Activated T-cell treated with anti-CD3 and anti-CD28 coated beads, Interleukin-2, amount 50 U/mL, for 48 hours (primary cell): ENCODE data around the gene CCS.
A peak's percentile ranks its signal among the peaks of the same experiment; 100 is the strongest.
"Not testable (repeated sequence)": the region's sequence is repeated elsewhere in the genome, so short reads cannot be mapped to it uniquely, and the experiment has no call there.

ENCODE experiments used
- DNase-seq, 2 experiments: peaks; one replicate each; pipeline ENCODE4 v3.0.0-alpha.2; 2020

Gene CCS

DNA sequence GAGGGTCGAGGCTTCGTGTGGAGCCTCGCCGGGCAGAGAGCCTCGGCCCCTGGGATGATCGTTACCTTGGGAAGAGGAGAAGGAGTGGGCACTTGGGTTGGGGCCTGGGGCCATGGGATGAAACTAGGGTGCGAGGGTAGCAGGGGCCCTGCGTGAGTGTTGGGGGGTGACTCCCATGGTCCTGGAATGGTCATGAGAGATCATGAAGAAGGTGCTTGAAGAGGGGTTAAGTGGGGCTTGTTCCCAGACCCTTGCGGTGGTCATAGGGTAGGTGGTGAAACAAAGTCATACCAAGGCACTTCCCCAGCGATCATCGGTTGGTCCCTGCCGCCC lies 284 bp downstream of the CCS start:
- no peak for DNase-seq

DNA sequence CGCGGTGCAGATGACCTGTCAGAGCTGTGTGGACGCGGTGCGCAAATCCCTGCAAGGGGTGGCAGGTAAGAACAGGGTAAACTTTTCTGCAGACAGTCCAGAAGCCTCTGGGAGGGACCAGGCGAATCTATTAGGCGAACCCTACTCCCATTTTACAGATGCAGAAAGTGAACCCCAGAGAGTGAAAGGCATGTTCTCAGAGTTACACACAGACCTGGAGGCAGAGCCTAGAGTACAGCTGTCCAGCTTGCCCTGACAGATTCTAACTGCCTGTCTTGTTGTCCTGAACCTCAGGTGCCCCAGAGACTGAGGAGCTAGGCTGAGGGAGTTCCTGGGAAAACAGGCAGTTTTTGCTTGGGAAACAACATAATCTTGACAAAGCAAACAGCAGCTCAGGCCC lies 665 bp downstream of the CCS start:
- no peak for DNase-seq

DNA sequence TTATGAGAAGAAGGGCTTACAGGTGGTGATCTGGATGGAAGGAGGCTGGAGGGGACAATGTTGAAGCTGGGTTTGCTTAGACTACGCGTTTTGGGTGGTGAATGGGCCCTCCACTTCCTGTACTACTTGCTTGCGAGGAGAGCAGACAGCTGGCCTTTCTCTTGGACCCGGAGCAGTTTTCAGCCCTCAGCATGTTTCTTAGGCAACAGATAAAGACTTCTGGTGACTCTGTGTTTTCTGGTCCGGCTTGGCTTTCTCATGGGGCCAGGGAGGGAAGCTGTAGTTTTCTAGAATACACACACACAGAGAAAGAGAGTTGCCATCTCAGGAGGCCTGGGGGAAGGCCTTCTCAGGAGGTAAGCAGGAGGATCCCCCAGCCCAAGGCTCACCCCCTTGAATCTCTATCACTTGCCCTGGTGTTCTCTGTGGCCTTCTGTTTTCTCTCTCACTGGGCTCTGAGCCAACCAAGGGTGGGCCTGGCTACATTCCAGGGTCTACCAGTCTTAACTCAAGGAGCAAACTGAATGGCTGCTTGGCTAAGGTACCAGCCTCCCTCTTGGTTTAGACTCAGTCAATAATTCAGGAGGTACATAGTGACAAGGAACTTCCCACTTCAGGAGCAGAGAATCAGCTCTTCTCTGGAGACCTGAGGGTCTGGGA lies 2.4 kb downstream of the CCS start:
- no peak for DNase-seq

DNA sequence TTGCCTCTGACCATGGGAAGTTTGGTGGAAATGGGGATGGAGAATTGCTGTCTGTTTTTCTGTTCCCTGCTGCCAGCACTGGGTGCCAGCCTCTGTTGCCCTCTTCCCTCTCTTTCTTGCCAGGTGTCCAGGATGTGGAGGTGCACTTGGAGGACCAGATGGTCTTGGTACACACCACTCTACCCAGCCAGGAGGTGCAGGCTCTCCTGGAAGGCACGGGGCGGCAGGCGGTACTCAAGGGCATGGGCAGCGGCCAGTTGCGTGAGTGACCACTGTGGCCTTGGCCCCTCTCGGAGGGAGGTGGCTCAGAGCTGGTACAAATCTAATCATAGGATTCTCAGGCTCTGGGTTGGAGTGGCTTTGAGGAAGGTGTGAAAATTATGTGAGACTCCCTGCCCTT lies 6.0 kb downstream of the CCS start:
- DNase-seq: no peak

DNA sequence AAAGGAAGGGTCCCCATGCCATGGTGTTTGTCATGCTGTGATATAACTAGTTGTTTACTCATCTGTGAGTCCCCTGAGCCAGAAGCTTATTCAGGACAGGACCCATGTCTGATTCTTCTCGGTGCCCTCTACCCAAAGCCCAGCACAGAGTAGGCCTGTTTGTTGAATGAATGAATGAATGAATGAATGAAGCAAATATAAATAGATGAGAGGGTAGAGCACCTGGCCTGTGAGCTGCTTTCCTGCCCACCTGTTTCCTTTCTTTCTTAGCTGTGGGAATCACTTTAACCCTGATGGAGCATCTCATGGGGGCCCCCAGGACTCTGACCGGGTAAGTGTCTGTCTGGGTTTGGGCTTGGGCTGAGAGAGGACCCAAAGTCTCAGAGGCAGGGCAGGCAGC lies 7.2 kb downstream of the CCS start:
- DNase-seq: no peak

DNA sequence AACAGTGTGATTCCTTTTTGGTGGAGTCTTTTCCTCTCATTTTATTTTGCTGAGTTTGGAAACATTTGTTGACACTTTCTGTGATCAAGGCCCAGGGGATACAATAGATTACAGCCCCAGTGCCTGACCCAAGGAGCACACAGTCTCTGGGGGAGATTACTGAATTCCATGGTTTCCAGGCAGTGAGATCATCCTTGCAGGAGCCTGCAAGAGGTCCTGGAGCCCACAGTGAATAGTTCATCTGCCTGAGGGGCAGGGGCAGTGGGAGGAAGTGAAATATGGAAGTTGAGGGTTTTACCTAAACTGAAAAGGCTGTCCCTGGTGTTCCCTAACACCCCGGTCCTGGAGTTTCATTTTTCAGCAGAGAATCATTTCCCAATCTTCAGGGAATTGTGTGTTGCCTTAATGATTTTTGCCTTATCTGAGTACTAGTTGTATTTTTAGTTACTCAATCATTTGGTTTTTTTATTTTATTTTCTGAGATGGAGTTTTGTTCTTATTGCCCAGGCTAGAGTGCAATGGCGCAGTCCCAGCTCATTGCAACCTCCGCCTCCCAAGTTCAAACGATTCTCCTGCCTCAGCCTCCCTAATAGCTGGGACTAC lies 7.7 kb downstream of the CCS start:
- DNase-seq: no peak

DNA sequence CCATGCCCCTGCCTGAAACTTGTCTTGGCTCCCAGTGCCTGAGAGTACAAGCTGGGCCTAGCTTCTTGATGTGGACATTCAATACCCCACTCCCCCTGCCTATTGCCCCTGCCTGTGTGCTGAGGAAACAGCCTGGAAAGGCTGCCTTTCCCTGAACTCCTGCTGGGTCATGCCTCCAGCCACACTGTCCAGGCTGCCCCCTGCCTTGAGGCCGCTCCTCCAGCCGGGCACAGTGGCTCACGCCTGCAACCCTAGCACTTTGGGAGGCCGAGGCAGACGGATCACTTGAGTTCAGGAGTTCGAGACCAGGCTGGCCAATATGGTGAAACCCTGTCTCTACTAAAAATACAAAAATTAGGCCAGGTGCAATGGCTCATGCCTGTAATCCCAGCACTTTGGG lies 10.1 kb downstream of the CCS start:
- DNase-seq: no peak

DNA sequence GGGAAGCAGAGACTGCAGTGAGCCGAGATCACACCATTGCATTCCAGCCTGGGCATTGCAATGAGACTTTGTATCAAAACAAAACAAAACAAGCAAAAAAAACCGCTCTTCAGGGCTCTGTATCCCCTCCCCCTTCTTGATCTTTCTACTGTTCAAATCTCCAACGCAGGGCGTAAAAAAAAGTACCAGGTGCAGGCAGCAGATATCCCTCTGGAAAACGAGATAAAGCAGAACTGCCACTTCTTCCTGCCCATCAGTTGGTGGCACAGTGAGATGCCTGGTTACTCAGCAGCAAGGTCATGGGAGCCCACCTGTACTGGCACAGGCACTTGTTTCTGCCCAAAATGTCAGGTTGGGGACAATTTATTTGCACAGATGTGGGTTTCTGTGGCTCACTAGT lies 11.2 kb downstream of the CCS start:
- no peak for DNase-seq

DNA sequence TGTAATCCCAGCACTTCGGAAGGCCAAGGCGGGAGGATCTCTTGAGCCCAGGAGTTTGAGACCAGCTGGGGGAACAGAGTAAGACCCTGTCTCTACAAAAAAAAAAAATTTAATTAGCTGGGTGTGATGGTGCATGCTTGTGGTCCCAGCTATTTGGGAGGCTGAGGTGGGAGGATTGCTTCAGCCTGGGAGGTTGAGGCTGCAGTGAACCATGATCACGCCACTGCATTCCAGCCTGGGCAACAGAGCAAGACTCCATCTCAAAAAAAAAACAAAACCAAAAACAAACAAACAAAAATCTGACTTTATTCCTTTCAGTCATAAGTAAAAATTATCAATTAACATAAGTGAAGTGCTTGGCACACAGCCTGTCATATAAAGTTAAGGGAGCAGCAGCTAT lies 13.6 kb downstream of the CCS start:
- not testable (repeated sequence) for DNase-seq

DNA sequence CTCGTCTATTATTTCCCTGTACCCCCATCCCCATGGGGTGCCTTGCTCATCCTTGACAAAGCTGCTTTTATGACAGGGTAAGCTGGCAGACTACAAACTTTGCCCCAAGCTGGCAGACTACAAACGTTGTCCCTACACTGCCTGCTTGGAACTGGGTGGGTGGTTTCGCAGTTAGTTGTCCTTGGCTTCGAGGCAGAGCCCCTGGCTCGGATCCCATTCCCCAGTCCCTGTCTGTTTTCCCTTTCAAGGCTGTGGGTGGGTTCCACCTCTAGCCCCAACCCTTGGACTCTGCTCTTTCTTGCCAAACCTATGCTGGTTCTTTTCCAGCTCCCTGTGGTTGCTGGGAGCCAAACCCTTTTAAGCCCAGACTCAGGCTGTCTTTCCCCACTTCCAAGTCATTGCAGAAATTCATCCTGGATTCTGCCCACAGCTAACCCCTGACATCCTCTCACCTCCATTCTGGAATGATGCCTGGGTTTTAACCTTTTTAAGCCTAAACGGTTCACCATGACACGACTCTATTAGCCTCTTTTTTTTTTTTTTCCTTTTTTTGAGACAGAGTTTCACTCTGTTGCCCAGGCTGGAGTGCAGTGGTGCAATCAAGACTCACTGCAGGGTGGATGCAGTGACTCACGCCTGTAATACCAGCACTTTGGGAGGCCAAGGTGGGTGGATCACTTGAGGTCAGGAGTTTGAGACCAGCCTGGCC lies 14.3 kb downstream of the CCS start:
- DNase-seq: no peak

DNA sequence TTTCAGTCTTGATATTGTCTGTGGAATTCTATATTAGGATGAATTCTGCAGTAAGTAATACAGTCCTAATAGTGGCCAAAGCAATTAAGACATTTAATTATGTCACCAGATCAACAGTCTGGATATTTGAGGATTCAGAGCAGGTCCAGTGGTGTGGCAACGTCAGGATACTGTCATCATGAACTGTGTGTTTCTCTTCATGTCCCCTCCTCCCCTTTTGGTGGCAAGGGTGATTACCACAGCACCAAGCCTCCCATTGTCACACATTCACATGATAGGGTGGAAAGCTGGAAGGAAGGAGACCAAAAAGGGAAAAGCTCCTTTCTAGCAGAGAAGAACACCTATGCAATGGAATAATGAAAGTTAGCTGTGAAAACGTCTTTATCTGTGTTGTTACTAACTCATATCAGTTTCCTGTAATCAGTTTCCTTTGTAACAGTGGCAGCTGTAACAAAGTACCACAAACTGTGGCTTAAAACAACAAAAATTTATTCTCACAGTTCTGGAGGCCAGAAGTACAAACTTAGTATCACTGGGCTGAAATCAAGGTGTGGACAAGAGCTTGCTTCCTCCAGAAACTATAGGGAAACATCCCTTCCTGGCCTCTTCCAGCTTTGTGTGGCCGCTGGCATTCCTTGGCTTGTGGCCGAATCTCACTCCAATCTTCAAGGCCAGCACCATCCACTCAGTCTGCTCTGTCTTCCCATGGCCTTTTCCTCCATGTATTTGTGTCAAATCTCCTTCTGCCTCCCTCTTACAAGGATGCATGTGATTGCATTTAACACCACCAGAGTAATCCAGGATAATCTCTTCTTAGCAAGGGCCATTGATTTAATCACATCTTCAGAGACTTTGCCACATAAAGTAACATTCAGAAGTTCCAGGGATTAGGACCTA lies 17.0 kb downstream of the CCS start:
- no peak for DNase-seq

DNA sequence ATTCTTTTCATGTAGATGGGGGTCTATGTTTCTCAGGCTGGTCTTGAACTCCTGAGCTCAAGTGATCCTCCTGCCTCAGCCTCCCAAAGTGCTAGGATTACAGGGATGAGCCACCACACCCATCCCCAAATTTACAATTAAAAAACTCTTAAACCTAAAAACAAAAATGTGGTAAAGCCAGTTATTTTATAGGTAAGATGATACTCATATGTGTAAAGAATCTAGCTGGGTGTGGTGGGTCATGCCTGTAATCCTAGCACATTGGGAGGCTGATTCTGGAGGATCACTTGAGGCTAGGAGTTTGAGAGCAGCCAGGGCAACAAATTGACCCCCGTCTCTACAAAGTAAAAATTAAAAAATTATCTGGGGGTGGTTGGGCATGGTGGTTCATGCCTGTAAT lies 19.5 kb downstream of the CCS start:
- DNase-seq: no peak

DNA sequence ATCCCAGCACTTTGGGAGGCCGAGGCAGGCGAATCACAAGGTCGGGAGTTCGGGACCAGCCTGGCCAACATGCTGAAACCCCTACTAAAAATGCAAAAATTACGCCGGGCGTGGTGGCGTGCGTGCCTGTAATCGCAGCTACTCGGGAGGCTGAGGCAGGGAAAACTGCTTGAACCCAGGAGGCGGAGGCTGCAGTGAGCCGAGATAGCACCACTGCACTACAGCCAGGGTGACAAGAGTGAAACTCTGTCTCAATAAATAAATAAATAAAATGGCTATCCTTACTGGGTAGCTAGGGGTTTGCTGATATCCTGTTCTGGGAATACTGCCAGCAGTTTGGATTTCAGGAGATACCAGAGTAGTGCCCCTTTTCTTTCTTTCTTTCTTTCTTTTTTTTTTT lies 21.1 kb downstream of the CCS start:
- DNase-seq: no peak

DNA sequence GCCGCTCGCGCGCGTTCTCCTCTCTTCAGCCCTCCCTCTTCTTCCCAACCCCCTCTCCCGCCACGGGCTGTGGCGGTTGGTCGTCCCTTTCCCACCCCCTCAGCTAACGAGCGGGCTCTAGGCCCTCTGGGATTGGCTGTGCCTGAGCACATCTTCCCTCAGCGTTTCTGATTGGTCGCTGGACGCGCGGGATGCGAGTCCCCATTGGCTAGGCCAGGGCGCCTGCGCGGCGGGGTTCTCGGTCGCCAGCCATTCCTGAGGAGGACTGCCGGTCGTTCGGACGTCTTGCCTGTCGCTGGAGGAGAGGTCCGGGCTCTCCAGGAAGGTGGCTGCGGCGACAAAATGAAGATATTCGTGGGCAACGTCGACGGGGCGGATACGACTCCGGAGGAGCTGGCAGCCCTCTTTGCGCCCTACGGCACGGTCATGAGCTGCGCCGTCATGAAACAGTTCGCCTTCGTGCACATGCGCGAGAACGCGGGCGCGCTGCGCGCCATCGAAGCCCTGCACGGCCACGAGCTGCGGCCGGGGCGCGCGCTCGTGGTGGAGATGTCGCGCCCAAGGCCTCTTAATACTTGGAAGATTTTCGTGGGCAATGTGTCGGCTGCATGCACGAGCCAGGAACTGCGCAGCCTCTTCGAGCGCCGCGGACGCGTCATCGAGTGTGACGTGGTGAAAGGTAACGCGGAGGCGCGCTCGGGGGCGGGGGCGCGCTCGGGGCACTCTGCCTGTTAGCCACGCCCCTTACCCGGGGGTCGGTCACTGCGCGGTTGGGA lies 23.6 kb downstream of the CCS start, which contains the start of gene RBM14:
Gene RBM14 (plus strand): TSS at position 252 of the 776 bp plus-strand sequence. CDS start 91 bp downstream, at position 343.
- peak; percentile 98 for DNase-seq

DNA sequence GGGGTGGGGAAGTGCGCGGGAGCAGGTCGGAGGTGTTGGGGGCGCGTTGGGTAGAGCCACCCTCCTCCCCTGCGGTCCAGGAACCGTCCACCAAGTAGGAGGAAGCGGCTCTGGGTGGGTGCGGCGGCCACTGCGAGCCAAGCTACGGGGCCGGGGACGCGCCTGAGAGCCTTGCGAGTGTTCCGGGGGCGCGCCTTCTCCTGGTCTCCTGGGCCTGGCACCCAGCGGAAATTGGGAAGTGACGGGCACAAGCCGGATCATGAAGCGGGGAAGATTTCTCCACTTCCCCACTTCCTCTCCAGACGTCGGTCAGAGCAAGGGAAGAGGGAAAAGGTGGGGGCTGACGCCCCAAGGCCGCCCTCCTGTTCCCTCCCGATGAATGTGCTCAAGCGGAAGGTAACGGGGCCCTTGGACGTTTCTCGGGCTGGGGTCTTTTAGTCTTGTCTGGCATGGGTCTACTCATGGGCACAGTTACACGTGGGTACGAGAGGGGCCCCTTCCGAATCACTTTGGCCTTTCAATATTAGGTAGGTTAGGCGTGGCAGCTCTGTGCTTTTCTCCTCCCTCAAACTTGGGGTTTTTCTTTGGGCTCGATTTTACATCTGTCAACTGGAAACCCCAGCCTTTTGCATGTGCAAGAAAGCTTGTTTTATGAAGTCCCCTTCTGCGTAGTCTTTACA lies 24.3 kb downstream of the CCS start:
- DNase-seq: no peak

DNA sequence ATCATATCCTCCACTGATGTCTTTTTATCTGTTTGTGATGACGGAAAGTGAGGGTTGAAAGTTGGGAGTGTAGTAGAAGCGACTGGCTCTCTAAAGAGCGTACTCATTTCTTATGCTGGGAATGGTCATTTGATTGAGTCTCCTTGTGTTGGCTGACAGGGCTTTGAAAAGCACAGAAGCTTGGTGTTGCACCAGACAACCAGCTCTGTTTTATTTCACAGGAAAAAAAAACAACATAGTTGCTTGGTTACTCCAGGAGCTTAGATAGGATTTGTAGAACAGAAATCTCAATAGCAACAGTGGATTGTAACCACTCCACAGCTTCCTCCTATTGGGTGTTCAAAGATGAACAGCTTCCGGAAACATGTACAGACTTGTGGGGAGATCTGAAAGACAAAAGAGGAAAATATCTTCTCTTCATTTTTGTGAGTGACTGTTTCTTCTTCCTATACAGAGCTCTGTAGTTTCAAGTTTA lies 26.1 kb downstream of the CCS start:
- DNase-seq: no peak

DNA sequence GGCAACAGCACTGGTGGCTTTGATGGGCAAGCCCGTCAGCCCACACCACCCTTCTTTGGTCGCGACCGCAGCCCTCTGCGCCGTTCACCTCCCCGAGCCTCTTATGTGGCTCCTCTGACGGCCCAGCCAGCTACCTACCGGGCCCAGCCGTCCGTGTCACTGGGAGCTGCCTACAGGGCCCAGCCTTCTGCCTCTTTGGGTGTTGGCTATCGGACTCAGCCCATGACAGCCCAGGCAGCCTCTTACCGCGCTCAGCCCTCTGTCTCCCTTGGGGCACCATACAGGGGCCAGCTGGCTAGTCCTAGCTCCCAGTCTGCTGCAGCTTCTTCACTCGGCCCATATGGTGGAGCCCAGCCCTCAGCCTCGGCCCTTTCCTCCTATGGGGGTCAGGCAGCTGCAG lies 31.5 kb downstream of the CCS start:
- DNase-seq: no peak

DNA sequence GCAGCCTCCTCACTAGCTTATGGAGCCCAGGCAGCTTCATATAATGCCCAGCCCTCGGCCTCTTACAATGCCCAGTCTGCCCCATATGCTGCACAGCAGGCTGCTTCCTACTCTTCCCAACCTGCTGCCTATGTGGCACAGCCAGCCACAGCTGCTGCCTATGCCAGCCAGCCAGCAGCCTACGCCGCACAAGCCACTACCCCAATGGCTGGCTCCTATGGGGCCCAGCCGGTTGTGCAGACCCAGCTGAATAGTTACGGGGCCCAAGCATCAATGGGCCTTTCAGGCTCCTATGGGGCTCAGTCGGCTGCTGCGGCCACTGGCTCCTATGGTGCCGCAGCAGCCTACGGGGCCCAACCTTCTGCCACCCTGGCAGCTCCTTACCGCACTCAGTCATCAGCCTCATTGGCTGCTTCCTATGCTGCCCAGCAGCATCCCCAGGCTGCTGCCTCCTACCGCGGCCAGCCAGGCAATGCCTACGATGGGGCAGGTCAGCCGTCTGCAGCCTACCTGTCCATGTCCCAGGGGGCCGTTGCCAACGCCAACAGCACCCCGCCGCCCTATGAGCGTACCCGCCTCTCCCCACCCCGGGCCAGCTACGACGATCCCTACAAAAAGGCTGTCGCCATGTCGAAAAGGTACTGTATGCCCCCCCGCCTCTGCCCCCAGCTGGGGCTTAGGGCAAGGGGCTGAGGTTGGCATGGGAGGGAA lies 32.2 kb downstream of the CCS start:
- DNase-seq: no peak

DNA sequence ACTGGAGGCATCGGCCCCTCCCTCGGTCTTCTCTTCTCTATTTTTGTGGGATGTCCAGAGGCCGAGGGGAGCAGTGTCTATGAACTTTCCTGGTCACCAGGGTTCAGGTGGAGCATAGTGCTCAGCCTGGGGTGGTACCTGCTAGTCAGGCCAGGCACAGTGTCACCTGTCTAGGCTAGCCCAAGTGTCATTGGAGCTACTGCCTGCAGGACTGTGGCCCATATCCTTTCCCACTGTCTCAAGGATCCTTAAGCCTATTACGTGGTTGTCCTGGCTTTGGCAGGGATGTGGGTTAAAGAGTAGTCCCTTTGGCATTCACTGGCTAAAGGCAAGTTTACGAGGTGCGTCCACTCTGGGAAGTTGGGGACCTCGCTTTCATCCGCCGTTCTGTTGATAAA lies 32.8 kb downstream of the CCS start:
- no peak for DNase-seq

DNA sequence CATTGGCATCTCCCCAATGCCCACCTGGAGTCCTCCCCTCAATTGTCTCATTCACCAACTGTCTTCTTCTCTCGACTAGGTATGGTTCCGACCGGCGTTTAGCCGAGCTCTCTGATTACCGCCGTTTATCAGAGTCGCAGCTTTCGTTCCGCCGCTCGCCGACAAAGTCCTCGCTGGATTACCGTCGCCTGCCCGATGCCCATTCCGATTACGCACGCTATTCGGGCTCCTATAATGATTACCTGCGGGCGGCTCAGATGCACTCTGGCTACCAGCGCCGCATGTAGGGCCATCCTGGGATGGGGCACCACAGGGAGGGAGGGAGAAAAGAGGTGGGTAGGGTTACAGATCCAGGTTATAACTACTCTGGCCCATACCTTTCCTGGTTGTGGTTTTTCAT lies 33.4 kb downstream of the CCS start:
- DNase-seq: no peak

DNA sequence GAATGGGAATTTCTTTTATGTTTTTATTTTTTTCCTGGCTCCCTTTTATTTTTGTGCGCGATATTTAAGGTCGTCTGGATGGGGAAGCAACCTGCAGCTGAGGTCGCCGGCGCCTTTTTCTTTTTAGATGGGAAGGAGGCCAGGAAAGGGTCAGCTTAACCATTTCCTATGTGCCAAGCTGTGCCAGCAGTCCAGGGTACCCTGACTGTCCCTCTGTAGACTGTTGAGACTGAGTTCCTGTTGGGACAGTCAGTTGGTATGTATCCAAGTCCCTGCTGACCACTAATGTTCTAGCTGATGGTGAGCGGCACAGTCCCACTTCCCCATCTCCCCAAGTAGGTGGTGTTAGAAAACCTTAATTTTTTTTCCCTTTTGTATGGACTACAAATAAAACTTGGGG lies 33.9 kb downstream of the CCS start:
- DNase-seq: no peak
